ENCODE measurements around the gene PGA5. TPM values are rescaled to one million over a fixed set of nuclear protein-coding genes. Genes with fewer than 3 reads are reported as not detected.

Gene PGA5
- total RNA-seq, 1 donor from 2014 or later, result not detected

DNA sequence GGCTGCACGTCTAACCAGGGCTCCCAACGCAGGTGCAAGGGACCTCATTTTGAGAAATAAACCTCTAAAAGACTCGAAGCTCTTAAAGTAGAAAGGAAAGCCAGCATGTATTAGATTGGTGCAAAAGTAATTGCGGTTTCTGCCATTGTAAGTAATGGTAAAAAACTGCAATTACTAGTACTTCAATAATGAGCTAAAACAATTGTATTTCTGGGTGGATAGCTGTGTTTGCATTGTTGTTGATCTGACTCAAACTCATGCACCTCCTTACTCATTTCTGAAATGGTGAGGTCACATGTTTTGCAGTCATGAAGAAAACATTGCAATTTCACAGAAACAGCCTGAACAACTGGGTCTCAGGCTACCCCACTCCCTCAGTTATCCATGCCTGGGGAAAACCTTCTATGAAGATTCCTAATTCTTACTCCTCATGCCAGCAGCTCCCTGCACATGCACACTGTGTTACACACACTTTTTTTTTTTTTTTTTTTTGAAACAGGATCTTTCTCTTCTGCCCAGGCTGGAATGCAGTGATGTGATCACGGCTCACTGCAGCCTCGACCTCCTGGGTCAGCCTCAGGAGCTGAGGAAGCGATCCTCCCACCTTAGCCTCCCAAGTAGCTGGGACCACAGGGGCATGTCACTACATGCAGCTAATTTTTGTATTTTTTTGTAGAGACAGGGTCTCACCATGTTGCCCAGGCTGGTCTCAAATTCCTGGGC lies 29.5 kb downstream of the PGA5 start:
- DNase-seq (ENCODE audit: low spot score), result no peak
- no peaks in the 10 kb centered on the region for H3K9me3 ChIP-seq (ENCODE audit: low read depth)
- H3K9me3 Mint-ChIP-seq, result no peaks in the 10 kb centered on the region
- no peaks in the 10 kb centered on the region for H3K36me3 Mint-ChIP-seq
- H2AFZ ChIP-seq (replicated peaks), result no peak overlapping the region
- H3K27me3 Mint-ChIP-seq (ENCODE audit: insufficient read depth, low read depth), result peaks cover 2% of the 10 kb centered on the region
- H3K4me2 ChIP-seq, result no peak overlapping the region
- no peak overlapping the region for H3K4me3 ChIP-seq
- no peak overlapping the region for H3K4me3 Mint-ChIP-seq
- no peaks in the 10 kb centered on the region for H3K36me3 ChIP-seq
- no peaks in the 10 kb centered on the region for H3K79me2 ChIP-seq (ENCODE audit: low read depth)
- H3K27ac Mint-ChIP-seq, result no peak overlapping the region
- TF ChIP-seq, protein P1, sequence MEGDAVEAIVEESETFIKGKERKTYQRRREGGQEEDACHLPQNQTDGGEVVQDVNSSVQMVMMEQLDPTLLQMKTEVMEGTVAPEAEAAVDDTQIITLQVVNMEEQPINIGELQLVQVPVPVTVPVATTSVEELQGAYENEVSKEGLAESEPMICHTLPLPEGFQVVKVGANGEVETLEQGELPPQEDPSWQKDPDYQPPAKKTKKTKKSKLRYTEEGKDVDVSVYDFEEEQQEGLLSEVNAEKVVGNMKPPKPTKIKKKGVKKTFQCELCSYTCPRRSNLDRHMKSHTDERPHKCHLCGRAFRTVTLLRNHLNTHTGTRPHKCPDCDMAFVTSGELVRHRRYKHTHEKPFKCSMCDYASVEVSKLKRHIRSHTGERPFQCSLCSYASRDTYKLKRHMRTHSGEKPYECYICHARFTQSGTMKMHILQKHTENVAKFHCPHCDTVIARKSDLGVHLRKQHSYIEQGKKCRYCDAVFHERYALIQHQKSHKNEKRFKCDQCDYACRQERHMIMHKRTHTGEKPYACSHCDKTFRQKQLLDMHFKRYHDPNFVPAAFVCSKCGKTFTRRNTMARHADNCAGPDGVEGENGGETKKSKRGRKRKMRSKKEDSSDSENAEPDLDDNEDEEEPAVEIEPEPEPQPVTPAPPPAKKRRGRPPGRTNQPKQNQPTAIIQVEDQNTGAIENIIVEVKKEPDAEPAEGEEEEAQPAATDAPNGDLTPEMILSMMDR (IDR thresholded peaks at IDR 0.05), result no peak
- no peak for TF ChIP-seq EZH2 (IDR thresholded peaks at IDR 0.05)
- TF ChIP-seq EZH2phosphoT487 (IDR thresholded peaks at IDR 0.05), result no peak
- H3K27ac ChIP-seq, result no peak overlapping the region
- H3K27me3 ChIP-seq, result no peaks in the 10 kb centered on the region
- no peaks in the 10 kb centered on the region for H3K4me1 ChIP-seq
- H4K20me1 ChIP-seq (ENCODE audit: low read depth), result no peaks in the 10 kb centered on the region
- H3F3A ChIP-seq (ENCODE audit: low read depth), result no peaks in the 10 kb centered on the region
- H3K9ac ChIP-seq, result no peak overlapping the region
- no peaks in the 10 kb centered on the region for H3K4me1 Mint-ChIP-seq

GRCh38 chr11:61272731-61273130 lies 31.8 kb downstream of the PGA5 start:
- Histone ChIP-seq H3K4me1 (no peaks in the 10 kb centered on the region), H3K4me3 (no peak overlapping the region), H3F3A (ENCODE audit: low read depth) (no peaks in the 10 kb centered on the region), H4K20me1 (ENCODE audit: low read depth) (no peaks in the 10 kb centered on the region), H3K36me3 (no peaks in the 10 kb centered on the region), H3K27me3 (no peaks in the 10 kb centered on the region), H3K27ac (no peak overlapping the region), H2AFZ (replicated peaks) (no peak overlapping the region), H3K4me2 (no peak overlapping the region), H3K9me3 (ENCODE audit: low read depth) (no peaks in the 10 kb centered on the region), H3K9ac (no peak overlapping the region), H3K79me2 (ENCODE audit: low read depth) (no peaks in the 10 kb centered on the region)
- no peak overlapping the region for H3K27ac Mint-ChIP-seq
- TF ChIP-seq EZH2 (IDR thresholded peaks at IDR 0.05) (no peak), EZH2phosphoT487 (IDR thresholded peaks at IDR 0.05) (no peak)
- TF ChIP-seq, protein P1 (IDR thresholded peaks at IDR 0.05), result no peak
- H3K4me1 Mint-ChIP-seq, result peaks cover 4% of the 10 kb centered on the region
- peaks cover 4% of the 10 kb centered on the region for H3K27me3 Mint-ChIP-seq (ENCODE audit: insufficient read depth, low read depth)
- no peaks in the 10 kb centered on the region for H3K36me3 Mint-ChIP-seq
- H3K9me3 Mint-ChIP-seq, result no peaks in the 10 kb centered on the region
- H3K4me3 Mint-ChIP-seq, result no peak overlapping the region
- no peak for DNase-seq (ENCODE audit: low spot score)

DNA sequence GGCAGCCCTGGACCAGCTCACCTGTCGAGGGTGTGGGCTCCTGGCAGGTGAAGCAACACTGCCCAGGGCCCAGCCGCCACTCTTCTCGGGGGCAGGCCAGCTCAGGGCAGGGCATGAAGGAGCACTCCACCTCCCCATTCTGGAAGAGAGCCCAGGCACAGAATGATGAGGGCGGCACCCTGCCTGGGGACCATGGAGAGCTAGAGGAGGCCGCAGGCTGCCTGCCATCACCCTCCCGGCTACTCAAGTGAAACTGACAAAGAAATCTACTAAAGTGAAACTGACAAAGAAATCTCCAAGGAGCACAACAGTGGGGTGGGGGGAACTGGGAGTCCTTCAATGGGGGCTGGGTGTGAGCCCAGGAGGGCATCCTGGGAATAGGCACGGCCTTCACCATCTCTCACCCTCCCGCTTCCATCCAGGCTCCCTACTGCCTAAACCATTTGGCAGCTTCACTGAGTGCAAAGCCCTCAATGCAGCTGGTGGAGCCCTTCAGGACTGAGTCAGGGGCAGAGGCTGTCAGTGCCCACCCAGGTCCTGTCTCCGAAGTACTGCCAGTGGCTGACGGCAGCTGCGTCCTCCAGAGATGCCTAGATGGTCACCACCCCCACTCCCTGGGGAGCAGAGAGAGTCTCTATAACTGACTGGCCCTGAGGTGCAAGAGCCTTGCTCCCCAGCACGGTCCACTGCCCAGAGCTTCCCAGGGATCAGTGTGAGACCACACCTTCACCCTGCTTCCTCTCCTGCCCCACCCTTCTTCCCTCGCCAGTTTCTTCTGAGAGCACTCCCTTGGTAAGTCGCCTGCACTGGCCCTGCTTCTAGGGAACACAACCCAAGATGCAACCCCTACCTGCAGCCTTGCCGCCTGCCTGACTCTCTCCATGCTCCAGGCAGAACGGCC lies 32.5 kb downstream of the PGA5 start:
- no peak overlapping the region for H3K27ac Mint-ChIP-seq

More for the DNA sequence above, 32.5 kb downstream of the PGA5 start:
- Histone ChIP-seq H3K27me3 (no peaks in the 10 kb centered on the region), H3K79me2 (ENCODE audit: low read depth) (no peaks in the 10 kb centered on the region), H3F3A (ENCODE audit: low read depth) (no peaks in the 10 kb centered on the region), H3K4me2 (no peak overlapping the region), H4K20me1 (ENCODE audit: low read depth) (no peaks in the 10 kb centered on the region), H3K4me3 (no peak overlapping the region), H2AFZ (replicated peaks) (no peak overlapping the region), H3K36me3 (no peaks in the 10 kb centered on the region), H3K27ac (no peak overlapping the region), H3K9me3 (ENCODE audit: low read depth) (no peaks in the 10 kb centered on the region), H3K4me1 (no peaks in the 10 kb centered on the region), H3K9ac (no peak overlapping the region)
- TF ChIP-seq, protein P1 (IDR thresholded peaks at IDR 0.05), result no peak
- TF ChIP-seq EZH2phosphoT487 (IDR thresholded peaks at IDR 0.05) (no peak), EZH2 (IDR thresholded peaks at IDR 0.05) (no peak)
- no peak for DNase-seq (ENCODE audit: low spot score)
- Mint-ChIP-seq H3K4me1 (peaks cover 11% of the 10 kb centered on the region), H3K4me3 (no peak overlapping the region), H3K9me3 (no peaks in the 10 kb centered on the region), H3K36me3 (no peaks in the 10 kb centered on the region), H3K27me3 (ENCODE audit: insufficient read depth, low read depth) (peaks cover 4% of the 10 kb centered on the region)
